HL-60/S4 treated with retinoic acid at 250 ng/mL for 4 days and 3 days (cell line): ENCODE data around the gene FLRT1.

Source experiments
- in situ Hi-C: fragments of 300-500 bp; cut with MboI; formaldehyde crosslinking; loops from 2 replicates; pipeline ENCODE4 v1.7.0; 2022; ENCODE audit warnings: low sequenced_read_pairs

The FLRT1 gene

DNA sequence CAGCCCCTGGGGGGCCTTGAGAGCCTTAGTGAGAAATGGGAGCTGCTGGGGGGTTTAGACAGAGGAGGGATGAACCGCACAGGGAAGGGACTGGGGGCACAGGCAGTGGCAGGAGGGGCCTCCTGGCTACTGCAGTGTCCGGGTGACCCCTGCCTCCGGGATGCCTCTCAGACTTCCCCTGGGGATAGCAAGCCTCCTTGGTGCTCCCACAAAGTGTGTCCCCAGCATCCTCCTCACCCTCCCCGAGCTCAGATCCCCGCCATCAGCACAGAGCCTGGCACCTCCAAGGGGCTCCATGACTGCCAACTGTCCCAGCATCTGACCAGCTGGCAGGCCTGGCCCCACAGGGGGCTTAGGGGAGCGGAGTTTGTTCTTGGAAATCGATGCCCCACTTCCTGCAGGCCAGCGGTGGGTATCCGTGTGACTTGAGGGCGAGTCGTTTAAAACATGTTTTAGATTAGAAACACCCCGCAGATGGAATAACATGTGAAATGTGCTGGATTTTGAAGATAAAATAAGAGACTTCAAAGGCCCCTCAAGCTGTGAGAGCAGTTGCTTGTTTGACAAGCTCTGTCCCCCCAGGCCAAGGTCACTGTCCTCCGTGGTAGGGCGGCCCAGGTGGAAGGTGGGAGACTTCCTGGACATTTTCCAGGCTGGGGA lies 13.5 kb upstream of the FLRT1 start:
- in situ Hi-C loops: no loop called here

DNA sequence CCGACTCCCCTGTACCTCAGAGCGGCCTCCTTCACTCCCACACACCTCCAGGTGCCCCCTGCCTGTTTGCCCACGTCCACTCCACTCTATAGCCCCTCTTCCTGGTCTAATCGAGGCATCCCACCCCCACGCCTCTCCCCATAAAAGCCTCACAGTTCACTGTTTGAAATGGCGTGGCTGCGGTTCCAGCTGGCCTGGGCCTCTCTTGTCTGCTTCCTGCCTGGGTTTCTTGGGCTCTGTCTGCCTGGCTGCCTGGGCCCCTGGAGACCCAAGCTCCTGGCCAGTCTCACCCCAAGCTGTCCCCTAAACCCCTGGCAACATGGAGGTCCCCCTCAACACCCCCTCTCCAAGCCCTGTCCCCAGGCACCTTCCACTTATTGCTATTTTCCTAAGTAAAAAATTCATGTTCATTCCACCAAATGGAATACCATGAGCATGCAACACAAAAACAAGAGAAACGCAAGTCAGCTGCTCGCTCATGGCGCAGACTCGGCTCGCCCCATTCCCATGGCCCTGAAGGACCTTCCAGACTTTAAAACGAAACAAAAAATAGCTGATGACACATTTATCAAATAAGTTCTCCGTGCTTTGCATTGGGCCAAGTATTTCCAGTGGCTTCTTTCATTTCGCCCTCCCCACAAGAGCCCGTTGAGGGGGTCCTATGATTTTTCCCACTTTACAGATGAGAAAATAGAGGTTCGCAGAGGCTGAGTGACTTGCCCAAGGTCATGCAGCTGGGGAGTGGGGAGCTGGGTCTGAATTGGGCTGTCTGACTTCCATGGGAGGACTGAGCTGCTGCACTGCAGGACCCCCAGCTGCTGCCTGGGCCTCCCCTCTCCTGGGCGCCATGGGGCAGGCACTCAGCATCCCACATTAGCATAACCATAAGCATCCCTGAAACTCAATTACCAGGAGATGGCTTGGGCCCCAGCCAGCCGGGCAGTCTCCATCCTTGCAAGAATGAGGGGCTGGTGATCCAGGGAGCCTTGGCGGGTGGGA lies 11.7 kb upstream of the FLRT1 start:
- in situ Hi-C loops: no loop called here

DNA sequence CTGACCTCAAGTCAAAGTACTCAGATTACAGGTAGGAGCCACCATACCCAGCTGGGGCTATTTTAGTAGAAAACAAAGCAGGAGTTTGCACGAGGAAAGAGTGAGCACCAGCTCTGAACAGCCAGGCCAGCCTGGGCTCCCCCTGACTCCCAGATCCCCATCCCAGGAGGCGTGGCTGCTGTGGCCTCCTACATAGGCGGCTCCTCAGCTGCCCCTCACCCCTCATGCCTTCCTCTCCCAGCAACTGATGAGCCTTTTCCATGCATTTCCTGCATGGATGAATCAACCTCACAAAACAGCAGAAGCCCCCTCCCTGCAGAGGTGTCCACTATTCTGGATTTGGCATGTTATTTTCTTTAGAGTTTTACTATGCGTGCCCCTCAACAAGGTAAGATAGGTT lies 10.5 kb upstream of the FLRT1 start:
- in situ Hi-C loops: no loop called here

DNA sequence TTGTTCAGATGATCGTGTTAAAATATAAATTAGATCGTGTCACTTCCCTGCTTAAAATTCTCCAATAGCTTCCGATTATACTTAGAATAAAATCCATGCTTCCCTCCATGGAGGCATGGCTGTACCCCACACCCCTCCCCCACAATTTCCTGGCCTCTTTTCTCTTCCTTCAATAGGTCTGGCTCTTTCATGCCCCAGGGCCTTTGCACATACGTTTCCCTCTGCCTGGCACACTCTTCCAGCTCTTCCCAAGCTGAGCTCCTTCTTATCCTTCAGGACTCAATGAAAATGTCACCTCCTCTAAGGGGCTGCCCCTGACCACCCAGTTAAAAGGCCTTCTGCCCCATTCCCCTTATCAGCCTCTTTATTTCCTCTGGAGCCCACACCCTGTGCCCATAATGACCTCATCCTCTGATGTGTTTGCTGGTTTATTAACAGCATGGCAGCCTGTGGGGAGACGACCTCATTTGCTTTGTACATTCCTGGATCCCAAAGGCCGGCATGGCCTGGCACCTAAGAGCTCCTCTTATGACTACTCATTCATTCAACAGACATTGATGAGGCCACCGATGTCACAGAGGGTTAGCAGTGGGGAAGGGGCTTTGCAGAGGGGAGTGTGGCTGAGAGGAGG lies 9.0 kb upstream of the FLRT1 start:
- in situ Hi-C loops: no loop called here

DNA sequence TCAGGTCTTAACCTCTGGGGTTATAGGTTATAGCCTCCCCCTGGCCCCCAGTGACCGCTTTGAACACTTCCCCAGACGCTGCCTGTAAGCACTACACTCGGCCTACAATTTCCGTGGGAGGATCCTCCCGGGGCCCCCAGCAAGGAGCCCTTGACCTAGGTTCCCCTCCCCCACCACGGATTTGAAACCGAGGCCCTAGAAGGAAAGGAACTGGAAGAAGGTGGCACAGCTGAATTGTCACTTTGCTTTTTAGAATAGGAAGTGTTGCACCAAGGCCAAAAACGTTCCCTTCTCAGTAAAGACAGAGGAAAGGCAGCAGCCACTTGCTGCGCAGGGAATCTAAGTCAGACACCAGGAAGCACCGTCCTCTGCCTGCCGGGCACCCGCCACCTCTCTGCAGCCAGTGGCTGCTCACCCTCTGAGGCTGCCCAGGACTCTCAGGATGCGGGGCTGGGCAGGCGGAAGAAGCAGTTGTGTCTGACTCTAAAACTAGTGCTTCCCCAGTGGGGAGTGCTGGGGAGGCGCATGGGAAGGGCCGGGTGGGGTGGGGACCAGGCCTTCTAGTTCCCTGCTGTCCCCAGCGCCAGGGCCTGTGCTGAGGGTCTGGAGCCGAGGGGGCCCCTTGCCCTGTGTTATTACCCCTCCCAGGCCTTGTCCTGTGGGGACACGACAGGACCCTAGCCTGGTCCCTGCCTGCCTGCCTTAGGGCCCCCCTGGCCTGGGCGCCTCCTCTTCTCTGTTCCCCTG lies 7.9 kb upstream of the FLRT1 start:
- in situ Hi-C loops: no loop called here

DNA sequence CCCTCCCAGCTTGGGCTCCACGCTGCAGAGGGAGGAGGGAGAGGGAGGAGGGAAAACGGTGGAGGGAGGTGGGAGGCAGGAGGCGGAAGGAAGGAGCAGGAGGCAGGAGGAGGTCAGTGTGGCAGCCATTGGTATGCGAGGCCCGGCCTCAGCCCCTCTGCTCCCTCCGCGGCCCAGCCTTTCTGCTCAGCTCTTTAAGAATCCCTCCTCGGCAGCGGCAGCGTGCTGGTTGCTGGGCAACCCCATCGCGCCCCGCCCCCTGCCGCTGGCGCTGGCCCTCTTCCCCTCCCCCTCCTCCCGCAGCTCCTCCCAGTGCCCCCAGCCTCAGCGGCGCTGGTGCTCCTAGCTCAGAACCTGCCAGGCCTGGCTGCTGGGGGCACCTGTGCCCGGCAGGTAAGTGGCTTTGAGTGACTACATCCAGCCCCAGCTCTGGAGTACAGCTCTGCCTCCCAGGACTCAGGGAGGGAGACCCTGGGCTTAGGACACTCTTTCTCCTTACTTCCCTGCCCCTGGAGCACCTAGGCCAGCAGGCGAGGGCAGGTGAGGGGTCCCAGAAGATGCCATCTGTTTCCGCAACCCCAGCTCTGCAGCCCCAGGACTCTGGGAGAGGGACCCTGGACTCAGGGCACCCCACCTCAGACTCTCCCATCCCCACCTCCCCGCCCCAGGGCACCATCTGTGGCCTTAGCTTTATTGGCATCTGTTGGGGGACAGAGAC lies 7.2 kb upstream of the FLRT1 start:
- in situ Hi-C loops: no loop called here

DNA sequence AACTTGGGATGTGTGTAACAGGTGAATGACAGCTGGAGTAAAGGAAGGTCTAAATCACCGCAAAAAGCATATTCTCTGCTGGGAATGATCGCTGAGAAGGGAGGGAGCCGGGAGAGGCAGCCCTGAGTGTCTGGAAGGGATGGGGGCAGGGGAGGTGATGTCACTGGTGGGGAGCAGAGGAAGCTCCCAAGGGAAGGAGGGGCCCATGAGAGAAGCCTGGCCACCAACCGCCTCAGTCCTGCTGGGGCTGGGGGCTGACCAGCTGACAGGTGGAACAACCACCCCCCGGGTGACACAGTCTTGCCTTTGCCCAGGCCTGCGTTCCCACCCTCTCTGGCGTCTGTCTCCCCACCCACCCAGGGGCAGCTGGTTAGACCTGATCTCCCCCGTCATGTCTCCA lies 6.0 kb upstream of the FLRT1 start:
- in situ Hi-C loops: no loop called here

DNA sequence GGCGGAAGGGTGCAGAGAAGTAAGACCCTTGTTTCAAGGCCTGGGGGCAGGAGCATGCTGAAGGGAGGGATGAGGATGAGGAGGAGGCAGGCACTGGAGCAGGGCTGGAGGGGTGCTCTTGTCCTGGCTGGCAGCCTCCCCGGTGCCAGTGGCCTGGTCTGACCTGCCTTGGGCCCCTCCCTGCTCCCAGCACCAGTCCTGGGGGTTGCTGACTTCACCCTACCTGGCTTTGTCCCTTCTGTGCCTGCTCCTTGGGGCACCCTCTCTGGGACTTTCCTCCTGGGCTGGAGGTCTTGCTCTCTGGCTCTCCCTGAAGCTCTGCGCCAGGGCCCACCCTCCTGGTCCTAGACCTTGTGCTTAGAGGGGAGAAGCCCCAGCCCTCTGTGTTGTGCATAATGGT lies 4.7 kb upstream of the FLRT1 start:
- in situ Hi-C loops: no loop called here

DNA sequence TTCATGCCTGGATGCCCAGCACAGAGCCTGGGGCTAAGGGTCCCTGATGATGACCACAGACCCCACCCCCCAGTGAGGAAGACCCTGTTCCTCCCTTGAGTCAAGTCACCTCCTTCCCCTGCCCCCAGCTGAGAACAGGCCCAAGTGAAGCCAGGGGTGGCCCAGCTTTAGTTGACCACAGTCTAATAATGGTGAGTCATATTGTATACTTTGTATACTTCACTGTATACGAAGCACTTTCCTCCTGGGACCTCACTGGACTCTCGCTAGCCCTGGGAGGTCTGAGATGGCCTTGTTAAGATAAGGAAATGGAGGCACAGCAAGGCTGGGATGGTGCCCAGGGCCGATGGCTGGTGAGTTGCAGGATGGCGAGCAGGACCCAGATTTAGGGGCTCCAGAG lies 3.7 kb upstream of the FLRT1 start:
- in situ Hi-C loops: no loop called here

DNA sequence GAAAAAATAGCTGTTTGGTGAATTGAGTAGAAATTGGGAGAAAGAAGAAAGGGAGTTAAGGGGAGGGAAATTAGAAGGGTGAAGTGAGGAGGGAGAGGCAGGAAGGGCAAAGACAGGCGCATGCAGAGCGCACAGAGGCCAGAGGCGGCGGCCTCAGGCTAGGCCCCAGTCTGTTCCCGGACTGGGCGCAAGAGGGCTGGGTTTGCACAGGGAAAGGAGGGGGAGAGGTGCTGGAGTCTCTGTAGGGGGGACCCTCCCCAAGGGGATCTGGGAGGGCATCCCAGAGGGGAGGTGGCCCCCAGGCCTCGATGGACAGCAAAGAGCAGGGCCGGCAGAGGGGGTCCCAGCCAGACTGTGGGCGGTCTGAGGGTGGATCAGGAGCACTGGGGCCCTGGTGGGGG lies 1.3 kb upstream of the FLRT1 start:
- in situ Hi-C loops: no loop called here

DNA sequence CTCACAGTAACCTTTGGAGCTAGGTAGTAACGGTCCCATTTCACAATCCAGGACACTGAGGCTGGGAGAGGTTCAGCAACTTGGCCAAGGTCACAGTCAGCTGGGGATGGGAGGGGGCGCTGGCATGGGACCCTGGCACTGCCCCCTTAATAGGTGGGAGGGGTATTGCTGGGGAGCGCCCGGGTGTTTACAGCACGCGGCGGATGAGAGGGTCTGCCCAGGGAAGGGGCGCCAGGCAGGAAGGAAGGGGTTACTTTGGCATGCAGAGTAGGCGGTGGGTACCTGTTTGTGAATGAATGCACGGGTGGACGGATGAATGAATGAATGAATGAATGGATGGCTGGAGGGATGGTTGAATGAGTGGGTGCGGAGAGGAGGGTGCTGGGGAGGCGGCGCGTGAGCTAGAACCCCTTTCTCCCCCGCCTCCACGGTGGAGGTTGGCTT lies 628 bp upstream of the FLRT1 start:
- in situ Hi-C loops: no loop called here

DNA sequence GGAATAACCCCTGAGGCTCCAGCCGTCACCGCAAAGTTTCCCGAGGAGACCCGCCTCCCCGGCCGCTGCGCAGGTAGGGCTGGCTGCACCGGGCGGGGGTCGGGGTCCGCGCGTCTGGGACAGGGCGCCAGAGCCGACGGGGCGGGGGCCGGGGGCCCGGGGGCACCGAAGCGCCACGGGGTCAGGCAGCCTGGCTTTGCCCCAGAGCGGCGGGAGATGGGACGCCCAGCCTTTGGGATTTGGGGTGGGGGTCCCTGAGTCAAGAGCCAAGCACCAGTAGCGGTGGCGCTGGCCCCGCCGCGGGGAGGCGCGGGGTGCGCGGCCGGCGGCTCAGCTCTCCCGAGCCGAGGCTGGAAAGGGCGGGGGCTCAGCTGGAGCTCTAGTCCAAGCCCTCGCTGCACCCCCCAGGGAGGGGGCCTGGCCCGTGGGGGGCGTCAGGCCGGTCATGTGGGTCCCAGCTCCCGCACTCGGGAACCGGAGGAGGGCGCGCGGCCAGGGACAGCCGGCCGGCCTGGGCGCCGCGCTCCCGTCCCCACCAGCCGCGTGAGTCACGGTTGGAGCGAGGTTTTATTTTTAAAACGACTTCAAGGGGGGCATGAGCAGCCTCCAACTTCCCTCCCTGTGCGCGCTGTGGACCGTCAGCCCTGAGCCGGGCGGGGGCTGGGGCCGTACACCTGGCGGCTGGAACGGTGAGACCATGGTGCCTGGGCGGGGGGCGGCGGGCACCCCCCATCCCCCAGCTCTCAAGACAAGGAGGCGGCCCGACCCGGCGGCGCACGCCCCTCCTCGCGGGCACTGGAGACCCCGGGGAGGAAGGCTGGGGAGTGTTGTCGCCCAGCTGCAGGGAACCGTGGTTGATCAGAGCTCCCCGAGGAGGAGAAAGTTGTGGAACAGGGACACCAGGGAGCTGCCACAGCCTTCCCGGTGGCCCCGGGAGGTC lies 626 bp downstream of the FLRT1 start:
- in situ Hi-C loops: no loop called here

DNA sequence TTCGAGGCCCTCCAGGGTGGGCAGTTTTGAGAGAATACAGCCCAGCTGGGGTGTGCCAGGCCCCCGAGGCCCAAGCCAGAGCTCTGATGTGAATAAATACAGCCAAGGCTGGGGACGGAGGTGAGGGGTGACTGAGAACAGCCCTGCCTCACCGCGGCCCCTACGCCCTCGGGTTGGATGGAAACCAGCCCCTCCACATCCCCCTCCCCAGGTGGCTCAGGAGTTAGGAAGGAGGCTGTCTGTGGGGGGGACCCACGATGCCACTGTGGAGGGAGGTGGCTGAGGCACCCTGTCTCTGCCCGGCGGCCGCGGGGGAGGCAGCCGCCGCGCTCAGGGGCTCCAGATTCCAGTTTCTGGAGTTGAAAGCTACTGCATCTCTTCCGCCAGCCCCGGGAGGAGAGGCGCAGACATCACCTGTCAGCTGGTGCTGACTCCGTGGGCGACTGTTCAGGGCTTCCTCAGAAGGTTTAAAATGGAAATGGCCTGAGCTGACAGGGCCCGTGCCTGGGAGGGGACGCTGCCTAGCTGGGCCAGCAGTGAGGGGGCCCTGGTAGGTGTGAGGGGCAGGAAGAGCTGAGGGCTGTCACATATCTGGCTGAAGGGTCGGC lies 1.4 kb downstream of the FLRT1 start:
- in situ Hi-C loops: no loop called here

DNA sequence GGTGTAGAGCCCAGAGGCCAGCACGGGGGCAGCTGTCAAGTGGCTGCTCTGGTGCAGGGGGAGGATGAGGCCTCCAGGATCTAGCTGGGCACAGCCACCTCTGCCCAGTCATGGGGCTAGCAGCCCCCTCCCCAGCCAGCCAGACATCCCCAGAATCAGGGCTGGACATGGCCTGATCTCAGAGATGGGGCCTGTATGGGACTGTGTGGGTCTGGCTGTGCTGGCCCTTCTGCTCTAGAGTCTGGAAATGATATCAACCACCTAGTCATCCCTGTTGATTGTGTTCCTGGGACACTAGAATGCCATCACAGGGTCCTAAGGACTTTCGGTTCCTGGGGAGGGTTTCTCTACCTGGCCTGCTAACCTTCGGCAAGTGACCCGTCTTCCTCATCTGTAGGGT lies 2.8 kb downstream of the FLRT1 start:
- in situ Hi-C loops: no loop called here

DNA sequence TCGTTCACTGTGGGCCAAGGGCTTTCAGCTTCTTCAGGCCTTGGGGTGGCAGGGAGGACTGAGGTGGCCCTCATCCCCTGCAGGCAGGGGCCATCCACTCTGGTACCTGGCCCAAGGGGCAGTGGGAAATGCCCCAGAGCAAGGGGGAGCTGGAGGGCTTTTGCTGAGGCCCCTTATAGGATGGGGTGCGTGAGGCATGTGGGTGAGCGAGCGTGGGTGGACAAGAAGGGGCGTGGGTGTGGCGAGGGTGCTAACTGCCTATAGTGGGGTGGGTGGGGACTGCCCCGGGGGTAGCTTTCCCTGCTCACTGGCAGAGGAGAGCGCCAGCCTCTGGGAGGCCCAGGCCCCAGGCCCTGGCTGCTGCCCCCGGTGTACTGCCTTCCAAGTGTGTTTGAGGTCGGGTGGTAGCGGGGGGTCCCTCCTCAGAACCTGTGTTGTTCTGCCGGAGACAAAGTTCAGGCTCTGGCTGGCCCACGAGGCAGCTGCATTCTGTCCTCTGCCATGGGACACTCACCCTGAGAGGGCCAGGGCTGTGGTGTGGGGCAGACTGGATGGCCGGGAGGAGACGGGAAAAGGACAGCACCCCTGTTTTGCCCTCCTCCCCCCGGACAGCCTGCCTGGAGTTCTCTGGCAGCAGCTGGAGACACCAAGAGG lies 3.4 kb downstream of the FLRT1 start:
- in situ Hi-C loops: no loop called here

DNA sequence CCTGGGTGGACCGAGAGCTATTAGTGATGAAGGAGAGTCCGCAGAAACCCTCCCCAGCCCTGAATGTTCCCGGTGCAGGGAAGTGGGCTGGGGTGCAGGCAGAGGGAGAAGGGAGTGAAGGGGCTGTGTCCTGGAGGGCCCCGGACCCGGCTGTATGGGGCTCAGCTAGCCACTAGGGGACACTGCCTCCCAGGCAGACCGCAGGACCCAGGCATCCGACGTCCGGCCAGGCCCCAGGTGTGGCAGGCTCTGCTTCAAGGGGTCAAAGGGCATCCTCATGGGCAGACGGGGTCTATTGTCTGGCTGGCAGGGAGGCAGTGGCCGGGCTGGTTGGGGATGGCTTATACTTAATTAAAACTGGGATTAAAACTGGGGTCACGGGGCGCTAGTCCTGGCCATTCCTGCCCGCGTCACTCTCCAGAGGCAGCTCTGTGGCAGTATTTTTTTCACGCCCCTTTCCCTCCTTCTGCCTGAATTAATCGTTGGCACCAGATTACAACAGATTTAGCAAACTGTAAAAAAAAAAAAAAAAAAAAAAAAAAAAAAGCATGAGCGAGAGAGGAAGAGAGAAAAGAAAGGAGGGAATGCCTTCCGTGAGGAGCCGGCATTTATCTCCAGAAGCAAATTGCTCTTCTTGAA lies 5.1 kb downstream of the FLRT1 start:
- in situ Hi-C loops: no loop called here

DNA sequence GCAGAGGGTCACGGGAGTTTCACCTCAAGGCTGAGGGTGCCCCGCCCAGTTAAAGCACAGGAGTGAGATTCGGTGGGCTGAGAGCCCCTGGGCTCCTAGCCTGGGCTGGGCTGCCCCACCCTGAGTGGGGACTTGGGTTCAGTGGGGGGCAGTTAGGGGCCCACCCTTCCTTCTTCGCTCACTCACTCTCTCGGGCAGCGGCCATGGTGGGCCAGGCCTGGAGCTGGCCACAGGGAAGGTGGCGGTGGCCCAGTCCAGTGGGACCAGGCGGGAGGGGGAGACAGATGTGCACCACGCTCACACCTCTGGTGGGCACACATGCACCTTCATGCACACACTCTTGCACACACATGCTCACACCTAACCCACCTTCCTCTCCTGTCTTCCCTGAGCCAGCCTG lies 6.1 kb downstream of the FLRT1 start:
- in situ Hi-C loops: no loop called here

DNA sequence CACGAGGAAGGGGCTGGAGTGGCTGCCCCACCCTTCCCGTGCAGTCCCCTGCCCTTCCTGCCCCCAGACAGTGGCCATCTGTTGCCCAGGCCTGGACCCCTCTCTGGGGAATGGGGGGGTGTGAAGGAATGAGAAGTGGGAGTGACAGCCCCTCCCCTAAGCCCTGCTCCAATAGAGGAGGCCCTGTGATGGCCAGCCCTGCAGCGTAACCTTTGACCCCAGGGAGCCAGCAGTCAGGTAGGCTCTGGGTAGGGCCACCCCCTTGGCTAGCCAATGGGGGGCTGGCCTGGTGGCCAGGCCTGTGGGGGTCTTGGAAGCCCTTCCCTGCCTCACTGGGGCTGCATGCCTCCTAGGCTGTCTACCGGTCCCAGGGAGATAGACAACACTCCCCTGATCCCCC lies 6.6 kb downstream of the FLRT1 start:
- in situ Hi-C loops: no loop called here
